Measurements from ENCODE around the gene USP26.
"Not testable (repeated sequence)": the region's sequence is repeated elsewhere in the genome, so short reads cannot be mapped to it uniquely, and the experiment has no call there.

The USP26 gene

GRCh38 chrX:133072566-133072965, 24.3 kb downstream of the USP26 start:
- no peak overlapping the region for H3K4me3 ChIP-seq (ENCODE audit: extremely low read depth, insufficient read depth, low read length, poor library complexity, severe bottlenecking)
- H3K27ac ChIP-seq (ENCODE audit: low read depth, low read length, severe bottlenecking): no peak overlapping the region
- H3K9me3 ChIP-seq (ENCODE audit: control insufficient read depth, low read length): no peaks in the 10 kb centered on the region
- no peaks in the 10 kb centered on the region for H3K4me1 ChIP-seq (ENCODE audit: control insufficient read depth, insufficient read depth, low read length, poor library complexity, severe bottlenecking)
- no peaks in the 10 kb centered on the region for H3K36me3 ChIP-seq (ENCODE audit: control insufficient read depth, insufficient read depth, low read length)

DNA sequence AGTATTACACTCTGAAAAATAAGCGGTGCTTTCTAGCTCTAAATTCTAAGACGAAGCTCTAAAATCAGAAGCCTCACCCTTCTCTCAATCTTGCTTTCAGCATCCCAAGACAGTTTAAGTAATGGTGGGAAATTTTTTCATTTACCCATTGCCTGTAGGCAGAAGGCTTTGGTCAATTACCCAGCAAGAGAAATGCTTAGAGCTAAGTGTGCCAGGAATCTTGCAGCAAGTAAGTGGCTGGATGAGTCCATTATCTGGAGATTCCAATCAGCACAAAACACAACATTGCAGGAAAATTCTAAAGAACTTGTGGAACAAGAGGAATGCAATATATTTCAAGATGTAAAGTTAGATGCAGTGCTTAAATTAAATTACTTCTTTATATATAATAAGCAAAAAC, 28.4 kb downstream of the USP26 start:
- Histone ChIP-seq H3K4me3 (ENCODE audit: extremely low read depth, insufficient read depth, low read length, poor library complexity, severe bottlenecking) (no peak overlapping the region), H3K27ac (ENCODE audit: low read depth, low read length, severe bottlenecking) (no peak overlapping the region), H3K4me1 (ENCODE audit: control insufficient read depth, insufficient read depth, low read length, poor library complexity, severe bottlenecking) (no peaks in the 10 kb centered on the region), H3K9me3 (ENCODE audit: control insufficient read depth, low read length) (no peaks in the 10 kb centered on the region), H3K36me3 (ENCODE audit: control insufficient read depth, insufficient read depth, low read length) (no peaks in the 10 kb centered on the region)
- 60% methylated on average over 1 of the region's 2 CpGs; no CpG with 5 or more reads in 1 of the 2 experiments for WGBS, 2 experiments (ENCODE audit: insufficient coverage in 2 of 2)

DNA sequence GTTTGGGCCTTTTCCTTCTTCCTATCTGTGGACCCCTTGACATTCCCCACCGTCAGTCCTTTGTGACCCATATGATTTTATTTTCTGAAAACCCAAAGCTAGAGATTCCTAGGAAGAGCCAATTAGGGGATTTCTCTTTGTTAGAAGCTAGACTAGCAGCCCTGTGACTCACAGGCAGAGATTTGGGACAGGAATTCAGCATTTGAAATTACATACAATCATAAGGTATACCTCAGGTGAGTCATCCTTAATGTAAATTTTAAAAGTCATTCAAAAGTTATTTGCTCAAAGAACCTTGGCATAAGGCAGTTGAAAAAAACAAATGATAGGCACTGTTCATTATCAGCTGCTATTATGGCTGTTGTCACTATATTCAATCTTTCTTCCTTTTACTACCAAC, 40.6 kb downstream of the USP26 start:
- Histone ChIP-seq H3K4me3 (ENCODE audit: extremely low read depth, insufficient read depth, low read length, poor library complexity, severe bottlenecking) (no peak overlapping the region), H3K4me1 (ENCODE audit: control insufficient read depth, insufficient read depth, low read length, poor library complexity, severe bottlenecking) (peaks cover 12% of the 10 kb centered on the region), H3K9me3 (ENCODE audit: control insufficient read depth, low read length) (no peaks in the 10 kb centered on the region), H3K27ac (ENCODE audit: low read depth, low read length, severe bottlenecking) (no peak overlapping the region), H3K36me3 (ENCODE audit: control insufficient read depth, insufficient read depth, low read length) (no peaks in the 10 kb centered on the region)
- no CpG with 5 or more reads among the region's 1 CpG for WGBS, 2 experiments (ENCODE audit: insufficient coverage in 2 of 2)

DNA sequence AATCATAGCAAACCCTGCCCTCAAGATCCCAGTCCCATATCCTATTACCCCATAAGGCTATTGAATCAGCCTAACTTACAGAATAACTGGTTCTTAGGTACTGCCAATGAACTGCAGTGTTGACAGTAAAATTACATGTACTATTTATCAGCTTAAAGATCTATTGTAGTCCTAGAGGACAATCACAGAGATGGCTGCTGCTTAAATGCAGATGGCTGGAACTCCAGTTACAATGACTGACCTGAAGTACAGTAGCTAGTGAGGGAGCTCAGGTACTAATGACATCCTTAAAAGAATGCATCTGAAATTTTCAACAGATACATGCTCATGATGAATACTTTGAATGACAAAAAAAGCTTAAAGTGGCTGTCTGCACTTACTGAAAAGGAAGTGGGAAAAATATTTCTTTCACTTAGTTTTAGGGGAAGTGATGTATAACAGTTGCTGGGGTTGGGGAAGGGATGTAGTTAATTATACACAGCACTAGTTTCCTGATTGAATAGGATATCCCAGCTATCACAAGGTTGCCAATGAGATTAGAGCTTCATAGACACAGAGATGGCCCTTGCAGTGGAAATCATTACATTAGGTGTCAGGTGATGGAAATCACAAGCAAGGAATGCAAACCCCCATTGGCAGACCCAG, 42.0 kb downstream of the USP26 start:
- Histone ChIP-seq H3K9me3 (ENCODE audit: control insufficient read depth, low read length) (no peaks in the 10 kb centered on the region), H3K4me3 (ENCODE audit: extremely low read depth, insufficient read depth, low read length, poor library complexity, severe bottlenecking) (no peak overlapping the region), H3K4me1 (ENCODE audit: control insufficient read depth, insufficient read depth, low read length, poor library complexity, severe bottlenecking) (peaks cover 12% of the 10 kb centered on the region), H3K36me3 (ENCODE audit: control insufficient read depth, insufficient read depth, low read length) (no peaks in the 10 kb centered on the region), H3K27ac (ENCODE audit: low read depth, low read length, severe bottlenecking) (no peak overlapping the region)

DNA sequence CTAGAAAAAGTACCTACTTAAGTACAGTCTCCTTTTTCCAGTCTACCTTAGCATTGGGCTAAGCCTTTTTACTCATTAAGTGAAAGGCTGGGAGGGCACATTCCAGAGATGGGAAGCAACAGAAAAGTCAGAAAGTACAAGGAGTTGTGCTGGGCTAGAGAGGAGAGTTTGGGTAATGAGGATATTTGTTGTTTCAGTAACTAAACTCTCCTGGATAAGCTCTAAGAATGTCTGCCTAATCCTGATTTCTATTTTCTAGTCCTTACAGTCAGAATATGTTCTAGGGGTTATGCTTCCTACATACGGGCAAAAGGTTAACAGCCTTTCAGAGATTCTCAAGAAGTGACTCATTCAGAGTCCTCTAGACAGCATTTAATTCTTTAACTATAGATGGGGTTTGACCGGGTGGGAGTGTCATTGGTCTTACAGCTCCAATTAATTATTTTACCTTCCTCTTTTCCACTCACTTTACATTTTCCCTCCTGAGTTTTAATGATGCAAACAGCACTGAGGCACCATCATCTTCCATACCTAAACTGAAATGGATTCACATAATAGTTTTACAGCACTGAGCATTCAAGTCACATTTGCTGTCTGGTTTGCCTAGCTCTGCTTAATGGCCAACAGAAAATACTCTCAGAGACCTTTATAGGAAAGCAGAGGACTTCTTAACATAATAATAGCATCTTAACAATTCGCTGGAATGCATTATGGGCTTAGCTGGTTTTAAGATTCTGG, 42.9 kb downstream of the USP26 start:
- H3K36me3 ChIP-seq (ENCODE audit: control insufficient read depth, insufficient read depth, low read length): no peaks in the 10 kb centered on the region
- peak overlapping the region; percentile 67 for H3K27ac ChIP-seq (ENCODE audit: low read depth, low read length, severe bottlenecking)
- H3K4me3 ChIP-seq (ENCODE audit: extremely low read depth, insufficient read depth, low read length, poor library complexity, severe bottlenecking): no peak overlapping the region
- H3K9me3 ChIP-seq (ENCODE audit: control insufficient read depth, low read length): no peaks in the 10 kb centered on the region
- H3K4me1 ChIP-seq (ENCODE audit: control insufficient read depth, insufficient read depth, low read length, poor library complexity, severe bottlenecking): peaks cover 12% of the 10 kb centered on the region
- WGBS, 2 experiments (ENCODE audit: insufficient coverage in 2 of 2): no CpG with 5 or more reads among the region's 3 CpGs

DNA sequence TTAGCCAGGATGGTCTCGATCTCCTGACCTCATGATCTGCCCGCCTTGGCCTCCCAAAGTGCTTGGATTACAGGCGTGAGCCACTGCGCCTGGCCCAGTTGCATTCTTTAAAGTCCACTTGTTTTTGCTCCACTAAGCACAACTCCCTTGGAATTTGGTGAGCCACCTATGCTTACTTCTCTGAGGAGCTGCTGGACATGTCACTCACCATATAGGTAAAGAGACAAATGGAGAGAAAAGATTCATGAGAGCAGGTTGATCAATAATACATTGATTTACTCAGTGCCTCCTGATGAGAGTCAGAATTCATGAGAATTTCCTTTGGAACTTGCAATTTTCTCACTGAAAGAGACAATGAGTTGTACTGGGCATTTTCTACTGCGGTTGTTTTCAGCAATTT, 48.2 kb downstream of the USP26 start:
- peaks cover 4% of the 10 kb centered on the region for H3K4me1 ChIP-seq (ENCODE audit: control insufficient read depth, insufficient read depth, low read length, poor library complexity, severe bottlenecking)
- H3K9me3 ChIP-seq (ENCODE audit: control insufficient read depth, low read length): no peaks in the 10 kb centered on the region

GRCh38 chrX:133046601-133047000, 50.3 kb downstream of the USP26 start:
- Histone ChIP-seq H3K27ac (ENCODE audit: low read depth, low read length, severe bottlenecking) (no peak overlapping the region), H3K9me3 (ENCODE audit: control insufficient read depth, low read length) (no peaks in the 10 kb centered on the region), H3K4me3 (ENCODE audit: extremely low read depth, insufficient read depth, low read length, poor library complexity, severe bottlenecking) (no peak overlapping the region), H3K36me3 (ENCODE audit: control insufficient read depth, insufficient read depth, low read length) (no peaks in the 10 kb centered on the region), H3K4me1 (ENCODE audit: control insufficient read depth, insufficient read depth, low read length, poor library complexity, severe bottlenecking) (no peaks in the 10 kb centered on the region)
- WGBS, 2 experiments (ENCODE audit: insufficient coverage in 2 of 2): no CpG with 5 or more reads among the region's 1 CpG

More for the DNA sequence above, 48.2 kb downstream of the USP26 start:
- Histone ChIP-seq H3K4me3 (ENCODE audit: extremely low read depth, insufficient read depth, low read length, poor library complexity, severe bottlenecking) (no peak overlapping the region), H3K36me3 (ENCODE audit: control insufficient read depth, insufficient read depth, low read length) (no peaks in the 10 kb centered on the region), H3K27ac (ENCODE audit: low read depth, low read length, severe bottlenecking) (no peak overlapping the region)
- 94 to 96% methylated on average over 2 to 4 of the region's 5 CpGs for WGBS, 2 experiments (ENCODE audit: insufficient coverage in 2 of 2)

DNA sequence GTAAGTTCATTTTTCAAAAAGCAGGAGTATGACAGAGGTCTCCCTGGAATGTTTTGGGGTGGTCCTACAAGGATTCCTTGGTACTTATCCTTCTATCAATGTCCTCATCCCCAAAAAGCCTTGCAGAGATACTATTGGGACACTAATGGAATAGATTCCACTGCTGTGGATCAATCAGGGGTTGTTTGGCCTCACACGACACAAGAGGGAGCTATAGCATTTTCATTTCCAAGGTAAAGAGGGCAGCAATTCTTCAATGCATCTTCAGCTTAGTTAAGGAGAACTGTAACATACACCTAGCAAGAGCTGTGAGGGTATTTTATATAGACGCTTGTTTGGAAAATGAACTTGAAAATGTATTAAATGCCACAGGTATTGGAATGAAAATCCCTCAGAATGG, 50.9 kb downstream of the USP26 start:
- Histone ChIP-seq H3K36me3 (ENCODE audit: control insufficient read depth, insufficient read depth, low read length) (no peaks in the 10 kb centered on the region), H3K27ac (ENCODE audit: low read depth, low read length, severe bottlenecking) (no peak overlapping the region), H3K4me3 (ENCODE audit: extremely low read depth, insufficient read depth, low read length, poor library complexity, severe bottlenecking) (no peak overlapping the region), H3K4me1 (ENCODE audit: control insufficient read depth, insufficient read depth, low read length, poor library complexity, severe bottlenecking) (no peaks in the 10 kb centered on the region), H3K9me3 (ENCODE audit: control insufficient read depth, low read length) (no peaks in the 10 kb centered on the region)
- WGBS, 2 experiments (ENCODE audit: insufficient coverage in 2 of 2): no CpG with 5 or more reads among the region's 2 CpGs

DNA sequence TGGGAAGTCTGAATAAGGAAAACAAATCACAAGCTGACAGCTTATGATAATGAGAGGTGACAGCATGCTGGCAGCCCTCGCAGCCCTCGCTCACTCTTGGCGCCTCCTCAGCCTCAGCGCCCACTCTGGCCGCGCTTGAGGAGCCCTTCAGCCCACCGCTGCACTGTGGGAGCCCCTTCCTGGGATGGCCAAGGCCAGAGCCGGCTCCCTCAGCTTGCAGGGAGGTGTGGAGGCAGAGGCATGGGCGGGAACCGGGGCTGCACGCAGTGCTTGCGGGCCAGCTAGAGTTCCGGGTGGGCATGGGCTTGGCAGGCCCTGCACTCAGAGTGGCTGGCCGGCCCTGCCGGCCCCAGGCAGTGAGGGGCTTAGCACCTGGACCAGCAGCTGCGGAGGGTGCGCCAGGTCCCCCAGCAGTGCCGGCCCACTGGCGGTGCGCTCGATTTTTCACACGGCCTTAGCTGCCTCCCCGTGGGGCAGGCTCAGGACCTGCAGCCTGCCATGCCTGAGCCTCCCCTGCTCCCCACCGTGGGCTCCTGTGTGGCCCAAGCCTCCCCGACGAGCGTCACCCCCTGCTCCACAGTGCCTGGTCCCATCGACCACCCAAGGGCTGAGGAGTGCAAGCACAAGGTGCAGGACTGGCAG, 52.6 kb downstream of the USP26 start:
- H3K4me1 ChIP-seq (ENCODE audit: control insufficient read depth, insufficient read depth, low read length, poor library complexity, severe bottlenecking); H3K4me3 ChIP-seq (ENCODE audit: extremely low read depth, insufficient read depth, low read length, poor library complexity, severe bottlenecking); H3K27ac ChIP-seq (ENCODE audit: low read depth, low read length, severe bottlenecking); H3K9me3 ChIP-seq (ENCODE audit: control insufficient read depth, low read length); H3K36me3 ChIP-seq (ENCODE audit: control insufficient read depth, insufficient read depth, low read length): not testable (repeated sequence)
- 92 to 94% methylated on average over 10 of the region's 28 CpGs for WGBS, 2 experiments (ENCODE audit: insufficient coverage in 2 of 2)

GRCh38 chrX:133042260-133042659, 54.6 kb downstream of the USP26 start:
- Histone ChIP-seq H3K4me3 (ENCODE audit: extremely low read depth, insufficient read depth, low read length, poor library complexity, severe bottlenecking) (no peak overlapping the region), H3K36me3 (ENCODE audit: control insufficient read depth, insufficient read depth, low read length) (no peaks in the 10 kb centered on the region), H3K27ac (ENCODE audit: low read depth, low read length, severe bottlenecking) (no peak overlapping the region), H3K9me3 (ENCODE audit: control insufficient read depth, low read length) (no peaks in the 10 kb centered on the region), H3K4me1 (ENCODE audit: control insufficient read depth, insufficient read depth, low read length, poor library complexity, severe bottlenecking) (no peaks in the 10 kb centered on the region)
- 92% methylated on average over 2 of the region's 2 CpGs; no CpG with 5 or more reads in 1 of the 2 experiments for WGBS, 2 experiments (ENCODE audit: insufficient coverage in 2 of 2)

DNA sequence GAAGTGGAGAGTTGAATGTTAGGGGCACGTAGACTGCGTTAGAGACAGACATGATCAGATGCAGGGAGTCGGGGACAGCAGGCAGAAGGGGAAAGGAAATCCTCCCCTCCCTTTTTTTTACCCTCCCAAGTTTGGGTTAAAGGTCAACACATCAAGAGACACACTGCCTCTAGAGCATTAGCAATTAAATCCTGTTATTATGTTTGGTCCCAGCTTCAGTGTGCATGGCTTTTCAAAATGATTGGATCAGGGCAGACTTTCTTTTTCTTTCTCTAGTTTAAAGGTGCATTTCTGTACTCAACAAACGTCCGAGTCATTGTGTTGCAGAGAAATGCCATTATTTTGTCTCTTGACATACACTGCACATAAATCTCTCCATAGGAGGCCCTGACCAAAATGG, 63.9 kb downstream of the USP26 start:
- Histone ChIP-seq H3K4me1 (ENCODE audit: control insufficient read depth, insufficient read depth, low read length, poor library complexity, severe bottlenecking) (no peaks in the 10 kb centered on the region), H3K27ac (ENCODE audit: low read depth, low read length, severe bottlenecking) (no peak overlapping the region), H3K4me3 (ENCODE audit: extremely low read depth, insufficient read depth, low read length, poor library complexity, severe bottlenecking) (no peak overlapping the region), H3K36me3 (ENCODE audit: control insufficient read depth, insufficient read depth, low read length) (no peaks in the 10 kb centered on the region), H3K9me3 (ENCODE audit: control insufficient read depth, low read length) (no peaks in the 10 kb centered on the region)
- WGBS, 2 experiments (ENCODE audit: insufficient coverage in 2 of 2): 81% methylated on average over 2 of the region's 5 CpGs; no CpG with 5 or more reads in 1 of the 2 experiments

Data from mesodermal cell (in vitro differentiated cells).